GM12875 (cell line): ENCODE results near the gene MPHOSPH8.
"Not testable (repeated sequence)": the region's sequence is repeated elsewhere in the genome, so short reads cannot be mapped to it uniquely, and the experiment has no call there.

Experiments used
- H3K4me3 ChIP-seq: one replicate; pipeline ENCODE4 v1.5.1; 2011; ENCODE audit warnings: low read depth, low read length, control low read depth
- TF ChIP-seq, protein P1 (sequence below): IDR thresholded peaks from 2 replicates; pipeline ENCODE4 v1.5.1; 2011; ENCODE audit warnings: low read depth, mild to moderate bottlenecking, control low read depth, inconsistent platforms, low read length, moderate library complexity, borderline replicate concordance; ENCODE audit not compliant: insufficient read depth

The MPHOSPH8 gene

DNA sequence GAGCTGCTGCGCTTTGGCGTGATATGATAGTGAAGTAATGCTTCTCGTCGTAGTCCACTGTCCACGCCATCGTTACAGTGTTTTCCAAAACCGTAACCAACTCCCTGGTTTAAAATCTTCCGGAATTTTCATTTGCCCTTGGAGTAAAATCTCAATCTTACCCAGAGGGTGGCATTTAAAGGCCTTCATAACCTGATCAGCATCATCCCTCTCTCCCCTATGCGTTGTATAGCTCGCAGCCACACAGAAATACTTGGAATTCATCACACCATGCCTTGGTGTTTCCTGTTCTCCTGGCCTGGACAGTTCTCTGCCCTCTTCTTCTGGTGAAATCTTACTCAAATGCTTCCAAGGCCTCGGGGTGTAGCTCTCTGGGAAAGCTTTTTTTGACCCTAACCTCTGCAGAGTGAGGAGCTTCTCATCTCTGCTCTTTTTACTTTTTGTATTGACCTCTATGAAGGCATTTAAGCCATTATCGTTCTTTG is 839 bp downstream of the MPHOSPH8 start:
- H3K4me3 ChIP-seq: peak overlapping the region; percentile 89
- TF ChIP-seq, protein P1, sequence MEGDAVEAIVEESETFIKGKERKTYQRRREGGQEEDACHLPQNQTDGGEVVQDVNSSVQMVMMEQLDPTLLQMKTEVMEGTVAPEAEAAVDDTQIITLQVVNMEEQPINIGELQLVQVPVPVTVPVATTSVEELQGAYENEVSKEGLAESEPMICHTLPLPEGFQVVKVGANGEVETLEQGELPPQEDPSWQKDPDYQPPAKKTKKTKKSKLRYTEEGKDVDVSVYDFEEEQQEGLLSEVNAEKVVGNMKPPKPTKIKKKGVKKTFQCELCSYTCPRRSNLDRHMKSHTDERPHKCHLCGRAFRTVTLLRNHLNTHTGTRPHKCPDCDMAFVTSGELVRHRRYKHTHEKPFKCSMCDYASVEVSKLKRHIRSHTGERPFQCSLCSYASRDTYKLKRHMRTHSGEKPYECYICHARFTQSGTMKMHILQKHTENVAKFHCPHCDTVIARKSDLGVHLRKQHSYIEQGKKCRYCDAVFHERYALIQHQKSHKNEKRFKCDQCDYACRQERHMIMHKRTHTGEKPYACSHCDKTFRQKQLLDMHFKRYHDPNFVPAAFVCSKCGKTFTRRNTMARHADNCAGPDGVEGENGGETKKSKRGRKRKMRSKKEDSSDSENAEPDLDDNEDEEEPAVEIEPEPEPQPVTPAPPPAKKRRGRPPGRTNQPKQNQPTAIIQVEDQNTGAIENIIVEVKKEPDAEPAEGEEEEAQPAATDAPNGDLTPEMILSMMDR: no peak

DNA sequence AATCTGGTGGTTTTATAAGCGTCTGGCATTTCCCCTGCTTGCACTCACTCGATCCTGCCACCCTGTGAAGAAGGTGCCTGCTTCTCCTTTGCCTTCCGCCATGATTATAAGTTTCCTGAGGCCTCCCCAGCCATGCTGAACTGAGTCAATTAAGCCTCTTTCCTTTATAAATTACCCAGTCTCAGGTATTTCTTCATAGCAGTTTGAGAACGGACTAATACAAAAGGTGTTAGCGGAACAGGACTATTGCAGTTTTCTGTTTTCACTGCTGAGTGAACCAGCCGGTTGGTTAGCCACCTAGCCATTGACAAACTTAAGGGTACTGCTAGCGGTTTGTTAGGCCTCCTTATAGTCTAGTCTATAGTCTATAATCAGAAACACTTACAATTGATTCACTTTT is 2.5 kb downstream of the MPHOSPH8 start:
- not testable (repeated sequence) for H3K4me3 ChIP-seq

GRCh38 chr13:19643652-19644051 is 10.2 kb downstream of the MPHOSPH8 start:
- H3K4me3 ChIP-seq: no peak overlapping the region
- TF ChIP-seq, protein P1: no peak

DNA sequence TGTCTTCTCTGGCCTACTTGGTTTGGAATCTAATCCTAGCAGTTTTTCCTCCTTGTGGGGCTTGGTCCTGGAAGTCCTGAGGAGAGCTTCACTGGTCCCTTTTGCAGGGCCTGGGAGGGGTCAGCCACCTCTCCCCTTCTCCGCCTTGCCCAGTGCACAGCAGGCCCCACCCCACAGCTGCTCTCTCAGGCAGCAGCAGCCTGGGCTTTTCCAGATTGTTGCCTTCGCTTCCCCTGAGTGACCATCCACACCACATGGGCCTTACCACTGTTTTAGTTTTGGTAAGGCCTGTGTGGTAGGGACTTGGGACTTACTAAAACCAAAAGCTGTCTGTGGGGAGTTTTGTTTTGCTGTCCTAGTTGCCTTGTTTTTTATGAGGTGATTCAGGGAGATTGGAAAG is 11.5 kb downstream of the MPHOSPH8 start:
- H3K4me3 ChIP-seq: no peak overlapping the region
- TF ChIP-seq, protein P1: no peak

- TF ChIP-seq, protein P1: no peak
- no peak overlapping the region for H3K4me3 ChIP-seq
Measured at GRCh38 chr13:19646063-19646462, 12.6 kb downstream of the MPHOSPH8 start.

DNA sequence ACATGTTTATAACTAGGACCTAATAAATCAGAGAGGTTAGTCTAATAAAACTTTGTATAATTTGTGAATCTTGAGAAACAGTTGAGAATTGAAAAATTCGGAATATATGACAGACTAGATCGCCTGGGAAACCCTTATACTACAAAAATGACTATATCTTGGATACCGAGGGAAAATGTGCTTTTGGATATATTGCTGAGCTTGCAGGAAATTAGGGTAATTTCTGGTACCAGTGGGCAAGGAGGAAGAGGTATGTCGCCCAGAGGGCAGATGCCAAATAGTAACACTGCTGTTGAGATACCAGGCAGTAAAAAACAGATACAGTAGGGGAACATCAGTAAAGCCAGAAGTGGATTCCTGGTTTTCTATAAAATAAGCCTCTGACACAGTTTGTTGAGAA is 17.3 kb downstream of the MPHOSPH8 start:
- TF ChIP-seq, protein P1: no peak
- H3K4me3 ChIP-seq: no peak overlapping the region

DNA sequence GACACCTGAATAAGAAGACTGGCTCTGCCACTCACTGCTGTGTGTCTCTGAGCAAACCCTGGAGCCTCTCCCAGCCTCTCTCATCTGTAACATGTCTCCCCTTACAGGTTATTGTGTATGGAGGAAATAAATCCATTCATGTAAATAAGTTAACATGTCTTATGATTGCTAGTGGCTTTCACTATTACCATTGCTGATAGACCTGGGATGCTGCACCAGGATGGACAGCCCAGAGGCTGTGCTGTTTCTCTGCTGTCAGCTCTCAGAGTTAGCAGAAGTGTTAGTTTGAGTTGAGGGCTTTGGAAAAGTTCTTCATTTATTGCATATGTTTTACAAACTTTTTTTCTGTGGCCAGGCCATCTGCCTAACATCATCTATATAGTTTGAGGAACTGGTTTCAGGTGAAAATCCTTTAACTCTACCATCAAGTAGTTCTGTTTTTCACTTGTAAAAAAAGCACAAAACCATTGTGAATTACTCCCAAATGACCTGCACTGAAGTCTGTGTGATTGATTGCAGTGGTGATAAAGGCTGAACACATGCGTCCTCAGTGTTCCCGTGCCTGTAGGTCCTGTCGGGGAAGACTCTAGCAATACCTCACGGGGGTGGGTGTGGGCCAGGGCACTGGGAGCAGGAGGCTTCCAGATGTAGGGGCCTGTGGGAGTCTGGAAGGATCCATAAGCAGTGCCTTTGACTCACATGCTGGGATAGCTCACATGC is 24.6 kb downstream of the MPHOSPH8 start:
- no peak overlapping the region for H3K4me3 ChIP-seq
- TF ChIP-seq, protein P1: no peak
